Bronchial epithelial cell (primary cell): ENCODE data around the gene WNT16. TPM values are rescaled to one million over a fixed set of nuclear protein-coding genes. Genes with fewer than 3 reads are reported as not detected.

Experiments used
- DNase-seq: peaks from one replicate; pipeline ENCODE4 v3.0.0-alpha.2; 2010; ENCODE audit warnings: low read depth
- FAIRE-seq: peaks from 2 replicates; lab custom pipeline; 2011; peaks lifted over from hg19 to GRCh38; lab: Jason Lieb, UNC
- H3K27me3 ChIP-seq: 2 replicates; pipeline ENCODE4 v1.5.1; 2011; ENCODE audit warnings: low read length; ENCODE audit not compliant: control insufficient read depth, insufficient read depth
- H3K36me3 ChIP-seq: 2 replicates; pipeline ENCODE4 v1.5.1; 2011; ENCODE audit warnings: low read length; ENCODE audit not compliant: control insufficient read depth, insufficient read depth
- H3K4me3 ChIP-seq: 2 replicates; pipeline ENCODE4 v1.5.1; 2011; ENCODE audit warnings: mild to moderate bottlenecking, low read depth, low read length, control low read depth
- CTCF ChIP-seq: IDR thresholded peaks from 2 replicates; pipeline ENCODE4 v1.5.1; 2011; ENCODE audit warnings: mild to moderate bottlenecking, moderate library complexity, low read length, control low read depth, inconsistent platforms; ENCODE audit not compliant: insufficient read depth, severe bottlenecking
- total RNA-seq: library from RNA; depleted of rRNA; stranded (reverse); fragments of >200 nt; gene quantifications from 2 replicates; pipeline ENCODE4 v1.2.1, GENCODE V29; 2014

The WNT16 gene
- total RNA-seq, 1 donor from 2014 or later = not detected

DNA sequence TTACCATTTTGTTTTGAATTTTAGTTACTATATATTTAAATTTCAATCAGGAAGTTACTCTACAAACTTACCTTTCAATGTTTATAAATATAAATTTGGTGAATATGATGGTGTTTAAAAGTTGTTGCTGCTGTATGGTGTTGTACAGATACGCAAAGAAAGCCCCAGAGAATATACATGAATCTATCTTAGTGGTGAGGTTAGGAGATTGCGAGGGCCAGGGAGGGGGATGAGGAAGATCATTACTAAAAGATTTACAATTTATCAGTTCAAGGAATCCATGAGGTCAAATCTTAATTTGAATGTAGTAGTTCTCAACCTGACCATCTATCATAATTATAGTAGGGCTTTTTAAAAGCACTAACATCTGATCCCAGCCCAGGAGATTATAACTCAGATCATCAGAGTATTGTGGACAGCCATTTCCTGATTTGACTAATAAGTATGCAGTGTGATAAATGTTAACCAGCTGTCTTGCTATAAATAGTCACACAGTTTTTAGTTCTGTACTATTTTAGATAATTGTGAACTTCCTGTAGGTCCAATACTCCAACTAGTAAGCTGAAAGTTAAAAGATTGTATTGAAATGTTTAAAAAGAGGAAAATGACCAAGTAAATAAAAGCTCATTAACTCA lies 43.7 kb downstream of the WNT16 start:
- FAIRE-seq (no peak), DNase-seq (no peak)
- Histone ChIP-seq H3K27me3 (no peaks in the 10 kb centered on the region), H3K36me3 (peaks cover 2% of the 10 kb centered on the region), H3K4me3 (no peak overlapping the region)
- TF ChIP-seq CTCF = no peak

- H3K4me3 ChIP-seq = no peak overlapping the region
- no peak for DNase-seq
- H3K36me3 ChIP-seq = peaks cover 2% of the 10 kb centered on the region
- FAIRE-seq = no peak
- peak; percentile 8 for TF ChIP-seq CTCF
- H3K27me3 ChIP-seq = no peaks in the 10 kb centered on the region
These were observed 44.4 kb downstream of the WNT16 start for GRCh38 chr7:121373177-121373576.

DNA sequence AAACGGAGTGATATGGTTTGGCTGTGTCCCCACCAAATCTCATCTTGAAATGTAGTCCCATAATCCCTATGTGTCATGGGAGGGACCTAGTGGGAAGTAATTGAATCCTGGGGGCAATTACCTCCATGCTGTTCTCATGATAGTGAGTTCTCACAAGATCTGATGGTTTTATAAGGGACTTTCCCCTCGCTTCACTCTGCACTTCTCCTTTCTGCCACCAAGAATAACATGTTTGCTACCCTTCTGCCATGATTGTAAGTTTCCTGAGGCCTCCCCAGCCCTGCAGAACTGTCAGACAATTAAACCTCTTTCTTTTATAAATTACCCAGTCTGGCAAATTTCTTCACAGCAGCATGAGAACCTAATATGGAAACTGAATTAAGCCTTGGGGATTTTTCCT lies 48.2 kb downstream of the WNT16 start:
- no peaks in the 10 kb centered on the region for H3K27me3 ChIP-seq
- no peak for FAIRE-seq
- no peak for TF ChIP-seq CTCF
- H3K36me3 ChIP-seq = peaks cover 8% of the 10 kb centered on the region
- no peak for DNase-seq
- H3K4me3 ChIP-seq = no peak overlapping the region

- no peak for TF ChIP-seq CTCF
- FAIRE-seq = no peak
- Histone ChIP-seq H3K36me3 (peaks cover 8% of the 10 kb centered on the region), H3K27me3 (no peaks in the 10 kb centered on the region), H3K4me3 (no peak overlapping the region)
- DNase-seq = no peak
These were observed 51.1 kb downstream of the WNT16 start for GRCh38 chr7:121379930-121380329.

DNA sequence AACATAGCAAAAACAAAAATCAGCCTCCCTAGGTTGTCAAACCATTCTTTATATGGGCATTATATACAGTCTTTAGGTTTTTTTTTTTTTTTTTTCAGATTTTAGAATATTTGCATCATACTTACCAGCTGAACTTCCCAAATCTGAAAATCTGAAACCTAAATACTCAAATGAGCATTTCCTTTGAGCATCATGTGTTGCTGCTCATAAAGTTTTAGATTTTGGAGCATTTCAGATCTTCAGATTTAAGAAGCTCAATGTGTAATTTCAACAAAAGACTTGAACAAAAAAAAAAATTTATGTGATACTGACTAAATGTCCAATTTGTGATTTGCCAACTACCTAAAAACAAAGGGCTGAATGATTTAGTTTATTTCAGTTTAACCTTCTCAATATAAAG lies 53.7 kb downstream of the WNT16 start:
- DNase-seq = no peak
- H3K36me3 ChIP-seq = peaks cover 6% of the 10 kb centered on the region
- FAIRE-seq = no peak

More for the DNA sequence above, 53.7 kb downstream of the WNT16 start:
- Histone ChIP-seq H3K27me3 (no peaks in the 10 kb centered on the region), H3K4me3 (no peak overlapping the region)
- no peak for TF ChIP-seq CTCF
